ENCODE data around the gene MZT1. TPM values are rescaled to one million over a fixed set of nuclear protein-coding genes. Genes with fewer than 3 reads are reported as not detected.
"Not testable (repeated sequence)": the region's sequence is repeated elsewhere in the genome, so short reads cannot be mapped to it uniquely, and the experiment has no call there.

The MZT1 gene
- total RNA-seq, 1 donor from 2014 or later, result 21.2 TPM

- Mint-ChIP-seq H3K36me3 (ENCODE audit: low read depth) (peaks cover 31% of the 10 kb centered on the region), H3K4me1 (ENCODE audit: low read depth) (peaks cover 73% of the 10 kb centered on the region), H3K27ac (peak overlapping the region; percentile 97), H3K4me3 (peak overlapping the region; percentile 99)
- H3K9me3 Mint-ChIP-seq; DNase-seq (ENCODE audit: low spot score); H3K27me3 Mint-ChIP-seq (ENCODE audit: insufficient read depth): not testable (repeated sequence)
- intact Hi-C loops (cut with micrococcal nuclease), result loop anchor here (2.0 to 10.0 kb wide), 7 partner anchors 17 to 1563 kb away; partner anchors contain the start of gene KLF12
Observed at GRCh38 chr13:72726185-72726584, 1.2 kb downstream of the MZT1 start.

- peaks cover 65% of the 10 kb centered on the region for H3K36me3 Mint-ChIP-seq (ENCODE audit: low read depth)
- peaks cover 18% of the 10 kb centered on the region for H3K9me3 Mint-ChIP-seq
- no peaks in the 10 kb centered on the region for H3K27me3 Mint-ChIP-seq (ENCODE audit: insufficient read depth)
- intact Hi-C loops (cut with micrococcal nuclease), result no loop called here
- no peak overlapping the region for H3K27ac Mint-ChIP-seq
- no peak for DNase-seq (ENCODE audit: low spot score)
- peaks cover 20% of the 10 kb centered on the region for H3K4me1 Mint-ChIP-seq (ENCODE audit: low read depth)
- no peak overlapping the region for H3K4me3 Mint-ChIP-seq
Observed at GRCh38 chr13:72716776-72717175, 10.7 kb downstream of the MZT1 start.

- peaks cover 1% of the 10 kb centered on the region for H3K36me3 Mint-ChIP-seq (ENCODE audit: low read depth)
- H3K4me1 Mint-ChIP-seq (ENCODE audit: low read depth), result no peaks in the 10 kb centered on the region
- H3K27ac Mint-ChIP-seq, result no peak overlapping the region
- peaks cover 2% of the 10 kb centered on the region for H3K27me3 Mint-ChIP-seq (ENCODE audit: insufficient read depth)
- H3K4me3 Mint-ChIP-seq, result no peak overlapping the region
- no peak for DNase-seq (ENCODE audit: low spot score)
- peaks cover 1% of the 10 kb centered on the region for H3K9me3 Mint-ChIP-seq
- intact Hi-C loops (cut with micrococcal nuclease), result no loop called here
Observed at GRCh38 chr13:72700509-72700908, 26.9 kb downstream of the MZT1 start.

GRCh38 chr13:72698164-72698563 is 29.3 kb downstream of the MZT1 start:
- Mint-ChIP-seq H3K27ac (no peak overlapping the region), H3K9me3 (no peaks in the 10 kb centered on the region), H3K36me3 (ENCODE audit: low read depth) (no peaks in the 10 kb centered on the region), H3K4me1 (ENCODE audit: low read depth) (no peaks in the 10 kb centered on the region), H3K4me3 (no peak overlapping the region), H3K27me3 (ENCODE audit: insufficient read depth) (peaks cover 8% of the 10 kb centered on the region)
- no peak for DNase-seq (ENCODE audit: low spot score)
- intact Hi-C loops (cut with micrococcal nuclease), result no loop called here

GRCh38 chr13:72696579-72696978 is 30.9 kb downstream of the MZT1 start:
- Mint-ChIP-seq H3K9me3 (no peaks in the 10 kb centered on the region), H3K27me3 (ENCODE audit: insufficient read depth) (peaks cover 9% of the 10 kb centered on the region), H3K36me3 (ENCODE audit: low read depth) (no peaks in the 10 kb centered on the region), H3K4me1 (ENCODE audit: low read depth) (no peaks in the 10 kb centered on the region), H3K27ac (no peak overlapping the region), H3K4me3 (no peak overlapping the region)
- intact Hi-C loops (cut with micrococcal nuclease), result no loop called here
- DNase-seq (ENCODE audit: low spot score), result no peak

- Mint-ChIP-seq H3K4me3 (no peak overlapping the region), H3K9me3 (no peaks in the 10 kb centered on the region), H3K36me3 (ENCODE audit: low read depth) (no peaks in the 10 kb centered on the region), H3K27me3 (ENCODE audit: insufficient read depth) (peaks cover 9% of the 10 kb centered on the region), H3K4me1 (ENCODE audit: low read depth) (no peaks in the 10 kb centered on the region), H3K27ac (no peak overlapping the region)
- intact Hi-C loops (cut with micrococcal nuclease), result no loop called here
- DNase-seq (ENCODE audit: low spot score), result no peak
Observed at GRCh38 chr13:72694314-72694713, 33.1 kb downstream of the MZT1 start.

- no peak overlapping the region for H3K27ac Mint-ChIP-seq
- H3K4me1 Mint-ChIP-seq (ENCODE audit: low read depth), result no peaks in the 10 kb centered on the region
Observed at GRCh38 chr13:72693832-72694231, 33.6 kb downstream of the MZT1 start.

GRCh38 chr13:72692884-72693514 is 34.4 kb downstream of the MZT1 start:
- Mint-ChIP-seq H3K4me3 (no peak overlapping the region), H3K27me3 (ENCODE audit: insufficient read depth) (peaks cover 7% of the 10 kb centered on the region), H3K4me1 (ENCODE audit: low read depth) (no peaks in the 10 kb centered on the region), H3K9me3 (no peaks in the 10 kb centered on the region), H3K36me3 (ENCODE audit: low read depth) (no peaks in the 10 kb centered on the region), H3K27ac (no peak overlapping the region)
- intact Hi-C loops (cut with micrococcal nuclease), result no loop called here
- no peak for DNase-seq (ENCODE audit: low spot score)

More at GRCh38 chr13:72693832-72694231, 33.6 kb downstream of the MZT1 start:
- Mint-ChIP-seq H3K9me3 (no peaks in the 10 kb centered on the region), H3K4me3 (no peak overlapping the region), H3K27me3 (ENCODE audit: insufficient read depth) (peaks cover 9% of the 10 kb centered on the region), H3K36me3 (ENCODE audit: low read depth) (no peaks in the 10 kb centered on the region)
- DNase-seq (ENCODE audit: low spot score), result no peak
- intact Hi-C loops (cut with micrococcal nuclease), result no loop called here

GRCh38 chr13:72689181-72689696 is 38.2 kb downstream of the MZT1 start:
- Mint-ChIP-seq H3K36me3 (ENCODE audit: low read depth) (no peaks in the 10 kb centered on the region), H3K27ac (no peak overlapping the region), H3K9me3 (no peaks in the 10 kb centered on the region), H3K27me3 (ENCODE audit: insufficient read depth) (peaks cover 2% of the 10 kb centered on the region), H3K4me1 (ENCODE audit: low read depth) (no peaks in the 10 kb centered on the region), H3K4me3 (no peak overlapping the region)
- intact Hi-C loops (cut with micrococcal nuclease), result no loop called here
- DNase-seq (ENCODE audit: low spot score), result no peak

GRCh38 chr13:72686766-72687165 is 40.7 kb downstream of the MZT1 start:
- intact Hi-C loops (cut with micrococcal nuclease), result no loop called here
- no peaks in the 10 kb centered on the region for H3K9me3 Mint-ChIP-seq
- H3K36me3 Mint-ChIP-seq (ENCODE audit: low read depth), result no peaks in the 10 kb centered on the region
- no peak for DNase-seq (ENCODE audit: low spot score)
- no peaks in the 10 kb centered on the region for H3K4me1 Mint-ChIP-seq (ENCODE audit: low read depth)
- H3K27me3 Mint-ChIP-seq (ENCODE audit: insufficient read depth), result no peaks in the 10 kb centered on the region
- no peak overlapping the region for H3K4me3 Mint-ChIP-seq
- no peak overlapping the region for H3K27ac Mint-ChIP-seq

GRCh38 chr13:72680353-72680752 is 47.1 kb downstream of the MZT1 start:
- Mint-ChIP-seq H3K27me3 (ENCODE audit: insufficient read depth) (no peaks in the 10 kb centered on the region), H3K4me1 (ENCODE audit: low read depth) (no peaks in the 10 kb centered on the region), H3K9me3 (no peaks in the 10 kb centered on the region), H3K27ac (no peak overlapping the region), H3K36me3 (ENCODE audit: low read depth) (no peaks in the 10 kb centered on the region), H3K4me3 (no peak overlapping the region)
- intact Hi-C loops (cut with micrococcal nuclease), result no loop called here
- no peak for DNase-seq (ENCODE audit: low spot score)

GRCh38 chr13:72678312-72678711 is 49.1 kb downstream of the MZT1 start:
- Mint-ChIP-seq H3K36me3 (ENCODE audit: low read depth) (no peaks in the 10 kb centered on the region), H3K4me1 (ENCODE audit: low read depth) (no peaks in the 10 kb centered on the region), H3K4me3 (no peak overlapping the region), H3K9me3 (no peaks in the 10 kb centered on the region), H3K27ac (no peak overlapping the region), H3K27me3 (ENCODE audit: insufficient read depth) (peaks cover 3% of the 10 kb centered on the region)
- intact Hi-C loops (cut with micrococcal nuclease), result no loop called here
- DNase-seq (ENCODE audit: low spot score), result no peak

GRCh38 chr13:72677431-72677830 is 50.0 kb downstream of the MZT1 start:
- intact Hi-C loops (cut with micrococcal nuclease), result no loop called here
- no peak for DNase-seq (ENCODE audit: low spot score)
- Mint-ChIP-seq H3K27me3 (ENCODE audit: insufficient read depth) (peaks cover 3% of the 10 kb centered on the region), H3K4me1 (ENCODE audit: low read depth) (no peaks in the 10 kb centered on the region), H3K9me3 (no peaks in the 10 kb centered on the region), H3K27ac (no peak overlapping the region), H3K4me3 (no peak overlapping the region), H3K36me3 (ENCODE audit: low read depth) (no peaks in the 10 kb centered on the region)

- intact Hi-C loops (cut with micrococcal nuclease), result no loop called here
- H3K4me1 Mint-ChIP-seq (ENCODE audit: low read depth), result no peaks in the 10 kb centered on the region
- H3K36me3 Mint-ChIP-seq (ENCODE audit: low read depth), result no peaks in the 10 kb centered on the region
- DNase-seq (ENCODE audit: low spot score), result no peak
- H3K27ac Mint-ChIP-seq, result no peak overlapping the region
- peaks cover 4% of the 10 kb centered on the region for H3K27me3 Mint-ChIP-seq (ENCODE audit: insufficient read depth)
- no peak overlapping the region for H3K4me3 Mint-ChIP-seq
- H3K9me3 Mint-ChIP-seq, result no peaks in the 10 kb centered on the region
Observed at GRCh38 chr13:72666391-72666790, 61.0 kb downstream of the MZT1 start.
